ENCODE data around the gene PDIA6. TPM values are rescaled to one million over a fixed set of nuclear protein-coding genes. Genes with fewer than 3 reads are reported as not detected.
A peak's percentile ranks its signal among the peaks of the same experiment; 100 is the strongest.

Gene PDIA6
- 406 TPM for polyA plus RNA-seq (2013, experiment 1 of 2)
- polyA plus RNA-seq (2013, experiment 2 of 2), result 415 TPM

- Histone ChIP-seq H2BK15ac (ENCODE audit: low read depth, poor library complexity, severe bottlenecking) (peak within 1 kb of the TSS; percentile 48), H3K23ac (ENCODE audit: low read length in 2 of 2) (peak within 1 kb of the TSS in 1 of 2 experiments; percentile 99), H3K14ac (ENCODE audit: low read length in 2 of 2) (peak within 1 kb of the TSS in 1 of 2 experiments; percentile 64), H2BK12ac (ENCODE audit: low read length in 2 of 2) (peak within 1 kb of the TSS in 1 of 2 experiments; percentile 47), H3K36me3 (ENCODE audit: control insufficient read depth in 1 of 2, insufficient read depth in 2 of 2, low read depth in 1 of 2, low read length in 2 of 2) (no peaks in the 10 kb centered on the region), H3K9ac (ENCODE audit: low read length) (peak within 1 kb of the TSS; percentile 91), H3K27ac (ENCODE audit: low read length, poor library complexity, severe bottlenecking) (peak within 1 kb of the TSS; percentile 81), H3K4me2 (ENCODE audit: low read length, poor library complexity, severe bottlenecking) (peak within 1 kb of the TSS; percentile 82), H2AFZ (ENCODE audit: low read depth, low read length) (peak within 1 kb of the TSS; percentile 57), H2BK120ac (ENCODE audit: low read depth, low read length) (peak within 1 kb of the TSS; percentile 73), H3K79me1 (replicated peaks; ENCODE audit: low read length, poor library complexity, severe bottlenecking) (peaks cover 1% of the 10 kb centered on the region), H3K4me3 (ENCODE audit: insufficient read depth in 1 of 2, low read depth in 1 of 2, low read length in 2 of 2) (peak within 1 kb of the TSS; percentile 83 to 86), H3K27me3 (ENCODE audit: control insufficient read depth in 1 of 2, insufficient read depth in 1 of 2, low read length in 2 of 2) (peaks cover 9% of the 10 kb centered on the region in 2 experiments), H3K18ac (ENCODE audit: low read depth in 1 of 2, low read length in 2 of 2) (peak within 1 kb of the TSS; percentile 91 to 93), H3K4ac (ENCODE audit: low read depth in 1 of 2, low read length in 2 of 2) (peak within 1 kb of the TSS; percentile 81 to 90), H4K8ac (ENCODE audit: low read length) (peak within 1 kb of the TSS; percentile 90), H2AK5ac (ENCODE audit: low read length, severe bottlenecking) (peak within 1 kb of the TSS; percentile 65), H2BK5ac (ENCODE audit: low read depth, low read length, poor library complexity, severe bottlenecking) (peak within 1 kb of the TSS; percentile 44), H3K9me3 (ENCODE audit: control insufficient read depth, low read length) (no peaks in the 10 kb centered on the region), H3K4me1 (ENCODE audit: control insufficient read depth, insufficient read depth, low read depth, low read length) (peaks cover 14% of the 10 kb centered on the region), H4K91ac (ENCODE audit: low read length) (peak within 1 kb of the TSS; percentile 83)
- peak; percentile 97 for DNase-seq
- under 1% methylated on average over 46 of the region's 98 CpGs for WGBS
Measured at GRCh38 chr2:10812362-10813162, at the start of gene PDIA6. TSS of gene PDIA6 (minus strand) at chr2:10812785. CDS start at chr2:10812696, 89 bp downstream.

DNA sequence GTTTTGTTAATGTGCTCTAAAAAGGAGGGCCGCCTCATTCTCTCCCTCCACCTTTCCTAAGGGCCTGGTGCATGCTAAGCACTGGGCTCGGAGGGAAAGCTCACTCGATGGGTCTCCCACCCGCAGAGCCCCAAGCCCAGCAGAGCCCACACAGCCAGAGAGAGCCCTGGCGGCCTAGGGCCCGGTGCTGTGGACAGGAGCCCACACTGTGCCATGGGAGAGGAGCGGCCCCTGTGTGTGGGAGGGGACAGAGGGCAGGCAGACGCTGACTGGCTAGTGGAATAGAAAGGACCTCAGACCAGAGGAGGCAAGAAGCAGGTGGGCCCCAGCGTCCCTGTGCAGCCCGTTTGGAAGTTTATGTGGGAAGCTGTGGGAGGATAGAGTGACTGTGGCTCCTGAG is 49.7 kb upstream of the PDIA6 start:
- Histone ChIP-seq H3K4me3 (ENCODE audit: insufficient read depth in 1 of 2, low read depth in 1 of 2, low read length in 2 of 2) (no peak overlapping the region), H3K9ac (ENCODE audit: low read length) (no peak overlapping the region), H4K91ac (ENCODE audit: low read length) (no peak overlapping the region), H3K4me1 (ENCODE audit: control insufficient read depth, insufficient read depth, low read depth, low read length) (peaks cover 11% of the 10 kb centered on the region), H2BK12ac (ENCODE audit: low read length in 2 of 2) (peak overlapping the region in 1 of 2 experiments; percentile 56), H2AK5ac (ENCODE audit: low read length, severe bottlenecking) (no peak overlapping the region), H2BK120ac (ENCODE audit: low read depth, low read length) (no peak overlapping the region), H3K79me1 (replicated peaks; ENCODE audit: low read length, poor library complexity, severe bottlenecking) (no peaks in the 10 kb centered on the region), H4K8ac (ENCODE audit: low read length) (no peak overlapping the region), H3K4me2 (ENCODE audit: low read length, poor library complexity, severe bottlenecking) (no peak overlapping the region), H3K27ac (ENCODE audit: low read length, poor library complexity, severe bottlenecking) (no peak overlapping the region), H3K27me3 (ENCODE audit: control insufficient read depth in 1 of 2, insufficient read depth in 1 of 2, low read length in 2 of 2) (peaks cover 3 to 85% of the 10 kb centered on the region in 2 experiments), H3K18ac (ENCODE audit: low read depth in 1 of 2, low read length in 2 of 2) (no peak overlapping the region), H3K36me3 (ENCODE audit: control insufficient read depth in 1 of 2, insufficient read depth in 2 of 2, low read depth in 1 of 2, low read length in 2 of 2) (no peaks in the 10 kb centered on the region), H2AFZ (ENCODE audit: low read depth, low read length) (no peak overlapping the region), H3K23ac (ENCODE audit: low read length in 2 of 2) (no peak overlapping the region), H2BK5ac (ENCODE audit: low read depth, low read length, poor library complexity, severe bottlenecking) (no peak overlapping the region), H3K9me3 (ENCODE audit: control insufficient read depth, low read length) (no peaks in the 10 kb centered on the region), H3K4ac (ENCODE audit: low read depth in 1 of 2, low read length in 2 of 2) (no peak overlapping the region), H2BK15ac (ENCODE audit: low read depth, poor library complexity, severe bottlenecking) (peak overlapping the region; percentile 2), H3K14ac (ENCODE audit: low read length in 2 of 2) (peak overlapping the region in 1 of 2 experiments; percentile 27)
- DNase-seq, result no peak
- 85% methylated on average over 10 of the region's 10 CpGs for WGBS

DNA sequence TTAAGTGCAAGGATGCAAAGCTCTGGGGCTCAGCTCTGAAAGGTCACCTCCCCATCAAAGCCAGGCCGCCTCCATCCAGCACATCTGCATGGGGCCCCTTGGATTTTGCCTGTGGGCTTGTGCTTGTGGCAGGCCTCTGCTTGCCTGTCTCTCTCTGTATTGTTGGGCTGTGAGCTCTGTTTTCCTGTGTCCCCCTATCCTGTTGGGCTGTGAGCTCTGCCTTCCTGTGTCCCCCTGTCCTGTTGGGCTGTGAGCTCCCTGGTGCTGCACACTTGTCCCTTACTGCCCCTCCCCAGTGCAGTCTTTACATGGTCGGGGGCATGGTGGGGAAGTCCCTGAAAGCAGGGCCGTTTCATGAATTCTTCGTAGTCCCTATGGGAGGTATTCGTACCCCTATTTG is 49.2 kb upstream of the PDIA6 start:
- no peak overlapping the region for H2BK120ac ChIP-seq (ENCODE audit: low read depth, low read length)
- no peak for DNase-seq
- no peak overlapping the region for H2AK5ac ChIP-seq (ENCODE audit: low read length, severe bottlenecking)
- H3K27me3 ChIP-seq (ENCODE audit: control insufficient read depth in 1 of 2, insufficient read depth in 1 of 2, low read length in 2 of 2), result peaks cover 3 to 87% of the 10 kb centered on the region in 2 experiments
- H4K91ac ChIP-seq (ENCODE audit: low read length), result no peak overlapping the region
- H3K27ac ChIP-seq (ENCODE audit: low read length, poor library complexity, severe bottlenecking), result no peak overlapping the region
- no peak overlapping the region for H2AFZ ChIP-seq (ENCODE audit: low read depth, low read length)
- no peak overlapping the region for H2BK5ac ChIP-seq (ENCODE audit: low read depth, low read length, poor library complexity, severe bottlenecking)
- peak overlapping the region in 1 of 2 experiments; percentile 50 for H3K14ac ChIP-seq (ENCODE audit: low read length in 2 of 2)
- H3K4me1 ChIP-seq (ENCODE audit: control insufficient read depth, insufficient read depth, low read depth, low read length), result peaks cover 11% of the 10 kb centered on the region
- no peak overlapping the region for H3K9ac ChIP-seq (ENCODE audit: low read length)
- no peaks in the 10 kb centered on the region for H3K79me1 ChIP-seq (replicated peaks; ENCODE audit: low read length, poor library complexity, severe bottlenecking)
- H2BK15ac ChIP-seq (ENCODE audit: low read depth, poor library complexity, severe bottlenecking), result no peak overlapping the region
- no peak overlapping the region for H3K4me3 ChIP-seq (ENCODE audit: insufficient read depth in 1 of 2, low read depth in 1 of 2, low read length in 2 of 2)
- H3K23ac ChIP-seq (ENCODE audit: low read length in 2 of 2), result no peak overlapping the region
- H3K4me2 ChIP-seq (ENCODE audit: low read length, poor library complexity, severe bottlenecking), result no peak overlapping the region
- no peak overlapping the region for H4K8ac ChIP-seq (ENCODE audit: low read length)
- 92% methylated on average over 5 of the region's 5 CpGs for whole genome bisulfite sequencing
- no peaks in the 10 kb centered on the region for H3K36me3 ChIP-seq (ENCODE audit: control insufficient read depth in 1 of 2, insufficient read depth in 2 of 2, low read depth in 1 of 2, low read length in 2 of 2)
- H3K18ac ChIP-seq (ENCODE audit: low read depth in 1 of 2, low read length in 2 of 2), result no peak overlapping the region
- no peaks in the 10 kb centered on the region for H3K9me3 ChIP-seq (ENCODE audit: control insufficient read depth, low read length)
- no peak overlapping the region for H3K4ac ChIP-seq (ENCODE audit: low read depth in 1 of 2, low read length in 2 of 2)
- no peak overlapping the region for H2BK12ac ChIP-seq (ENCODE audit: low read length in 2 of 2)

GRCh38 chr2:10860814-10861325 is 48.3 kb upstream of the PDIA6 start:
- H4K91ac ChIP-seq (ENCODE audit: low read length), result no peak overlapping the region
- H3K79me1 ChIP-seq (replicated peaks; ENCODE audit: low read length, poor library complexity, severe bottlenecking), result no peaks in the 10 kb centered on the region
- no peak overlapping the region for H3K4ac ChIP-seq (ENCODE audit: low read depth in 1 of 2, low read length in 2 of 2)
- H3K36me3 ChIP-seq (ENCODE audit: control insufficient read depth in 1 of 2, insufficient read depth in 2 of 2, low read depth in 1 of 2, low read length in 2 of 2), result no peaks in the 10 kb centered on the region
- no peak overlapping the region for H2AFZ ChIP-seq (ENCODE audit: low read depth, low read length)
- H3K9me3 ChIP-seq (ENCODE audit: control insufficient read depth, low read length), result no peaks in the 10 kb centered on the region
- H2BK12ac ChIP-seq (ENCODE audit: low read length in 2 of 2), result no peak overlapping the region
- no peak overlapping the region for H3K18ac ChIP-seq (ENCODE audit: low read depth in 1 of 2, low read length in 2 of 2)
- H3K4me1 ChIP-seq (ENCODE audit: control insufficient read depth, insufficient read depth, low read depth, low read length), result peaks cover 11% of the 10 kb centered on the region
- peaks cover 3 to 83% of the 10 kb centered on the region in 2 experiments for H3K27me3 ChIP-seq (ENCODE audit: control insufficient read depth in 1 of 2, insufficient read depth in 1 of 2, low read length in 2 of 2)
- H4K8ac ChIP-seq (ENCODE audit: low read length), result no peak overlapping the region
- no peak overlapping the region for H2AK5ac ChIP-seq (ENCODE audit: low read length, severe bottlenecking)
- no peak overlapping the region for H3K23ac ChIP-seq (ENCODE audit: low read length in 2 of 2)
- H3K4me3 ChIP-seq (ENCODE audit: insufficient read depth in 1 of 2, low read depth in 1 of 2, low read length in 2 of 2), result no peak overlapping the region
- H3K14ac ChIP-seq (ENCODE audit: low read length in 2 of 2), result no peak overlapping the region
- no peak overlapping the region for H2BK15ac ChIP-seq (ENCODE audit: low read depth, poor library complexity, severe bottlenecking)
- H3K27ac ChIP-seq (ENCODE audit: low read length, poor library complexity, severe bottlenecking), result no peak overlapping the region
- H3K9ac ChIP-seq (ENCODE audit: low read length), result no peak overlapping the region
- no peak for DNase-seq
- 94% methylated on average over 6 of the region's 8 CpGs for WGBS
- no peak overlapping the region for H2BK5ac ChIP-seq (ENCODE audit: low read depth, low read length, poor library complexity, severe bottlenecking)
- H2BK120ac ChIP-seq (ENCODE audit: low read depth, low read length), result no peak overlapping the region
- no peak overlapping the region for H3K4me2 ChIP-seq (ENCODE audit: low read length, poor library complexity, severe bottlenecking)
